COLO668 (cell line): ENCODE measurements around the gene TTYH1.
A peak's percentile ranks its signal among the peaks of the same experiment; 100 is the strongest.

ENCODE experiments used
- DNase-seq: peaks from one replicate; lab custom pipeline; 2025; ENCODE audit not compliant: unreplicated experiment; lab: John Stamatoyannopoulos, UW

TTYH1 gene

DNA sequence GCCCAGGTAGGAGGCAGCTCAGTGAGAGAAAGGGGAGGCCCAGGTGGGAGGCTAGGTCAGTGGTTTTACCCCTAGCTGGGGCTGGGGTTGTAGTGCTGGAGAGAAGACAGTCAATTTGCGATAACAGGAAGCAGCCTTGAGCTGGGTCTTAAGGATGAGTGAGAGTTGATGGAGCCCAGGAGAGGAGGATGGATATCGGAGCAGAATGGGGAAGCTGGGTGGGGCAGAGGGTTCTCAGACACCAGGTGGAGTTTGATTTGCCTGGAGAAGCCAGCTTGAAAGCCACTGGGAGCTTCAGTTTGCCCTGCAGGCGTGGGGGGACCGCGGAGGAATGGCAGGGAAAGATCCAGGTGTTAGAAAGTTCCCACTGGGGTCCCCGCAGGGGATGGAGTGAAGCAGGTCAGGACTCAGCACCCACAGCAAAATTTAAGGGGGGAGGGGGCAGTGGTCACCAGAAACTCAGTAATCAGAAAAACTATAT is 58.7 kb downstream of the TTYH1 start:
- no peak for DNase-seq

- no peak for DNase-seq
Observed at GRCh38 chr19:54475706-54476105, 60.4 kb downstream of the TTYH1 start.

- no peak for DNase-seq
Observed at GRCh38 chr19:54477650-54478049, 62.4 kb downstream of the TTYH1 start.

DNA sequence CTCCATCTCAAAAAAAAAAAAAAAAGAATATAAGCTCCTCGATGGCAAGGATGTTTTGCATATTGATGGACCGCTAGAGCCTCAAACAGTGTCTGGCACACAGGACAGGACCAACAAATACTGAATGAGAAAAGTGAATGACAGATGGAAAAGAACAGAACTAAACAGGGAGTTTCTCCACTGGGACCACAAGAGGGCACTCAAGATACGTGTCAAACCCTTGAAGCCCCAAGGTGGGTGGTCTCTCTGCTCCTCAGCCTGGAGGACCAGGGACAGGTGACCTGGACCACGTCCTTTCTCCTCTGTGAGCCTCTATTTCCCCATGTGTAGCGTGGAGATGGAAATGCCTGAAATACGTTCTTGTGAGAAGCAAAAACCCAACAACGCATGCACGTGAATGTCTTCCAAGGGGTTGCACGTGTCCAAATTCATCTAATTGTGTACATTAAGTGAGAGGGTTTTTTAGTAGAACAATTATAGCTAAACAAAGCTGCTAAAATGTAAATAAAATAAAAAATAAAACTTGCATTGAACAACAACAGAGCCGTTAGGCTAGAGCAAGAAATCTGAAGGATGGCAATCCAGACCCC is 63.5 kb downstream of the TTYH1 start:
- DNase-seq, result peak; percentile 5

GRCh38 chr19:54480051-54480450 is 64.8 kb downstream of the TTYH1 start:
- DNase-seq, result no peak

- DNase-seq, result peak; percentile 21
Observed at GRCh38 chr19:54481326-54481930, 66.2 kb downstream of the TTYH1 start.

GRCh38 chr19:54482889-54483288 is 67.6 kb downstream of the TTYH1 start:
- DNase-seq, result no peak

GRCh38 chr19:54484451-54484850 is 69.2 kb downstream of the TTYH1 start:
- DNase-seq, result no peak

DNA sequence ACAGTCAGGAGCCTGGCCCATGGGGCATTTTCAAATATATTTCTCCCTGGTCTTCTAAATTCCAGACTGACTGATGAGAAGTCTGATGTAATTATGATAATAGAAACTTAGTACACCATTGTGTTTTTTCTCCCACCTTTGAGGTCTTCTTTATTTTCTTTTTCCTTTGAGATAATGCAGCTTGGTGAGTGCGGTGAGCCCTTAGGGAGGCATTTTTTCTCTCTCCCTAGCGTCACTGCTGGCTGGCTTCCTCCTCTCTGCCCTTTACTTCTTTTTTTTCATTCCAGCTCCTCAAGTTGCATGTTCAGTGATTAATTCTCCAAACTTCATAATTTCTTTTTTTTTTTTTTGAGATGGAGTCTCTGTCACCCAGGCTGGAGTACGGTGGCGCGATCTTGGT is 70.6 kb downstream of the TTYH1 start:
- DNase-seq, result no peak
